DMS79 treated with DMSO at 0.1 percent for 48 hours (cell line): ENCODE data around the gene TTC23.
A peak's percentile ranks its signal among the peaks of the same experiment; 100 is the strongest.
"Not testable (repeated sequence)": the region's sequence is repeated elsewhere in the genome, so short reads cannot be mapped to it uniquely, and the experiment has no call there.

Experiments used
- DNase-seq: peaks from one replicate; lab custom pipeline; 2025; lab: John Stamatoyannopoulos, UW

Gene TTC23

DNA sequence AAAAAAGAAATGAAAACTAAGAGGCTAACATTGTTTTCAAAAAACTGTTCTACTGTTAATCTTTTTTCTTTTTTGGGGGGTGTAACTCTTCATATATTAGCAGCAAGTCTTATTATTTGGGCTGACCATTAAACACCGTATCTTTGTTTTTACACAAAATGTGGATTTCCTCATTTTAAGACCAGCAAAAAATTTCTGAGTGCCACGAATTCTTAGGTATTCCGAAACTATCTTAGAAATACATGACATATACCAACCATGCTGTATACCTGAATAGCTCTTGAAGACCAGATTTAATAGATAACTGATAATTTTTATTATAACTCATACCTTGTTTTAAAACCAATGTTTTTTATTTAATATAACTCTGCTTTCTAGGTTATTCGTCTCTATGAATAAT is 620 bp upstream of the TTC23 start:
- DNase-seq: no peak

DNA sequence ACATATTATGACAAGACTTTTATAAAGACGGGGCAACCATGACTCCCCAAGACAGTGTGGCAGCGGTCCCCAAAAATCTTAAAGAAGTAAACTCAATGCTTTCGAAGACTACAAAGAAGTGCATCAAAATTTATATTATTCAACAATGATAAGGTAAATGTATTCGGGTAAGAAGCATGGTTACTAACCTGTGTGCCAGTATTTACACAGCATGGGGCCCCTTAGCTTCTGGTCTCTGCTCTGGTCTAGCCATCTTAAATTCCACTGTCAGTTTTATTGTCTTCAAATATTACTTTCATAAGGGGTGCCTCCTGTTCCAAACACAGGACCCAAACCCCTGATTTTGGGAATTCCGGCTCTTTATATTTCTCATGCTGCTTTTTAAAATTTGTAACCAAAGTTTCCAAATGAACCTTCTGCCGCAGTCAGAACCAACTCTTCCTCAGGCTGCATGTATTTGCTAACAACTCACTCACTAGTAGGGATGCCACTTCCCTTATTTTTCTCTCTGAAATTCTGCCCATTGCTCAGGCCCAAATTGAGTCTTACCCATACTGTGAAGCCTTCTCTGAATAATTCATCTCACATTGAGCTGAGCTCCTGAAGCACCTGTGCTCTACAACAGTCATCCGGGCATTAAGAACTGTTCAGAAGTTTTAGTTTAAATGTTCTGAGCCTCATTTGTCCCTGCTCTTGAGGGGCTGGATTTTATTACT is 1.2 kb downstream of the TTC23 start:
- no peak for DNase-seq

DNA sequence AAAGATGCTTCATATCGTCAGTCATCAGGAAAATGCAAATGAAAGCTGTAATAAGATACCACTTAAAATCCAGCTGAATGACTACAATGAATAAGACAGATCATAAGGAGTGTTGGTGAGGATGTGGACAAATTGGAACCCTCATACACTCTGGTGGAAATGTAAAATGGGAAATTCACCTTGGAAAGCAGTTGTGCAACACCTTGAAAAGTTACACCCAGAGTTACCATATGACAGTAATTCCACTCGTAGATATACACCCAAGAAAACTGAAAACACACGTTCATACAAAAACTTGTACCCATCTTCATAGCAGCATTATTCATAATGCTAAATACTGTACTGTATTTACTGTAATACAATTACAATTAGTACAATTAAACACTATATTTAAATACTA is 2.3 kb downstream of the TTC23 start:
- no peak for DNase-seq

DNA sequence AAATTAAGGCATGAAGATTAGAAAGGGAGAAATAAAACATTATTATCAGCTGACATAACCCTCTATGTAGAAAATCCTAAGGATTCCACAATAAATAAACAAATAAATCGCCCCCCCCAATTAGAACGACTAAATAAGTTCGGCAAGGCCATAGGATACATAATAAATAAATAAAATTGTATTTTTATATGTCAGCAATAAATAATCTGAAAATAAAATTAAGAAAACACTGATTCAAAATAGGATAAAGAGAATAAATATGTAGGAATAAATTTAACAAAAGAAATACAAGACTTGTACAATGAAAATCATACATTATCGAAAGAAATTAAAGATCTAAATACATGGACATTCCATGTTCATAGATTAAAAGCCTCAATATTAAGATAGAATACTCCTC is 5.1 kb downstream of the TTC23 start:
- no peak for DNase-seq

DNA sequence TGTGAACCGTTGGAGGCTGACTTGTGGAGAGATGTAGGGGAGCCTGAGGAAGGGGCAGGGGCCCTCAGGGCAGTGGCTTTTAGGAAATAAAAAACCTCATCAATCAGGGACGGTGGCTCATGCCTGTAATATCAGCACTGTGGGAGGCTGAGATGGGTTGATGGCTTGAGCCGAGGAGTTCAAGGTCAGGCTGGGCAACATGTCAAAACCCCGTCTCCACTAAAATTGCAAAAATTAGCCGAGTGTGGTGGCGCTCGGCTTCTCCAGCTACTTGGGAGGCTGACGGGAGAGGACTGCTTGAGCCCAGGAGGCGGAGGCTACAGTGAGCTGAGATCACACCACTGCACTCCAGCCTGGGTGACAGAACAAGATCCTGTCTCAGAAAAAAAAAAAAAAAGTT is 7.6 kb downstream of the TTC23 start:
- no peak for DNase-seq

DNA sequence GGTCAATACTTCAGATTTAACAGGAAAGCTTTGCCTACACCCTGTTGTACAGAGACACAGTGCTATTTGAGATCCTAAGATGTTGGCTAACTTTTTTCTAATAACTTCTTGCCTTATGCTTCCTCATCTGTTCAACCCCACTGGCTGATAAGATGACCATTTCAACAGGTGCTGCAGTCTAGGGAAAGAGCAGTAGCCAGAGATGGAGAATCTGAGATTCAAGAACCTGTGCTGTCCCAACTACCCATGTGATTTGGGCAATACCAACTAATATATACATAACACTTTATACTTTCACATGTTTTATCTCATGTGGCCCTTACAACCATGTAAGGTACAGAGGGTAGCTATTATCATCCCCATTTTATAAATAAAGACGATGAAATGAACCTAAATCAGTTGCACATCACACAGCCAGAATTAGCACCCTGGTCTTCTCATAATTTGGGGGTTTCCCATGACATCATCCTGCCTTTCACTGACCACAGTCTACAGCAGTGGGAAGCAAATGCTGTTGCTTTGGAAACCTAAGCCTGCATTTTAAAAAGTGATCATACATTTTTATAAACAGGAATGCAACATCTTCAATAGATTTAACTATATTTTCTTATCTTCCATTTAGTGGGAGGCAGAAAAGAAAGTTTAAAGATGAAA is 9.7 kb downstream of the TTC23 start:
- no peak for DNase-seq

DNA sequence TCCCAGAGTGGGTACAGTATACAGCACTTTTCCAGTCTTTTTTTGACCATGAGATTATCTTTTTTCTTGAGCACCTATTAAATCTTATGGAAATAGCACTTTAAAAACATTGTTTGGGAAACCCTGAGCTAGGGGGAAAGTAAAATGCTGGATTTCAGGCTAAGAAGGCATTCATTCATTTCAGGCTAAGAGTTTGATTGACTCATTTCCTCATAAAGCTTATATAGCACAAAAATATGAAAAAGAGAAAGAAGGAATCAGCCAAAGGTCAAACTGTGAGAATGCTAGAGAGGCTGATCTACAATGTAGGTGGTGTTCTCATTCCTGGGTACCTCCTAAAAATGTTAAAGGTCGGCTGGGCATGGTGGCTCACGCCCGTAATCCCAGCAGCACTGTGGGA is 10.5 kb downstream of the TTC23 start:
- DNase-seq: no peak

DNA sequence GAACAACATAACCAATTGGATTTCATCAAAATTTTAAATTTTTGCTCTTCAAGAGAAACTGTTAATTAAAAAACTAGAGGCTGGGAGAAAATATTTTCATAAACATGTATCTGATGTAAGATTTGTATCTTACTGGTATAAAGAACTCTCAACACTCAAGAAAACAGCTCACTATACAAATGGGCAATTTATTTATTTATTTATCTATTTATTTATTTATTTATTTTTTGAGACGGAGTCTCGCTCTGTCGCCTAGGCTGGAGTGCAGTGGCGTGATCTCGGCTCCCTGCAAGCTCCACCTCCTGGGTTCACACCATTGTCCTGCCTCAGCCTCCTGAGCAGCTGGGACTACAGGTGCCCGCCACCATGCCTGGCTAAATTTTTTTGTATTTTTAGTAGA is 15.2 kb downstream of the TTC23 start:
- not testable (repeated sequence) for DNase-seq

DNA sequence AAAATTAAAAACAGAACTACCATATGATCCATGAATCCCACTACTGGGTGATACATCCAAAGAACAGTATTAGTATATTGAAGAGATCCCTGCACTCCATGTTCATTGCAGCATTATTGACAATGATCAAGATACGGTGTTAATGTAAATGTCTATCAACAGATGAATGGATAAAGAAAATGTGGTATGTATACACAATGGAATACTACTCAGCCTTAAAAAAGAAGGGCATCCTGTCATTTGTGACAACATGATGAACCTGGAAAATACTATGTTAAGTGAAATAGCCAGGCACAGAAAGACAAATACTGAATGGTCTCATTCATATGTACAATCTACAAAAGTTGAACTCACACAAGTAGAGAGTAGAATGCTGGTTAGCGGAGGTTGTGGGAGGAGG is 16.6 kb downstream of the TTC23 start:
- no peak for DNase-seq

DNA sequence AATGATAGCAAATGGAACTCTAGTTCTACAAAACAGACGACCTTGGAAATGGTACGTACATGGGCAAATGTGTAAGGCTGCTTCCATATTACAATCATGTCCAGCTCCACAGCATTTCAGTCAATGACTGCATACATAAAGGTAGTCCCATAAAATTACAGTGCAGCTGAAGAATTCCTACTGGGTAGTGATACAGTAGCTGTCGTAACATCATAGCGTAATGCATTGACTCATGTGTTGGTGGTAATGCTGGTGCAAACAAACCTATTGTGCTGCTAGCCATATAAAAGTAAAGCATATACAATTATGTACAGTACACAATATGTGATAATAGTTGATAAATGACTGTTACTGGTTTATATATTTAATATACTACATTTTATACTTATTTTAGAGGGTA is 18.5 kb downstream of the TTC23 start:
- no peak for DNase-seq

DNA sequence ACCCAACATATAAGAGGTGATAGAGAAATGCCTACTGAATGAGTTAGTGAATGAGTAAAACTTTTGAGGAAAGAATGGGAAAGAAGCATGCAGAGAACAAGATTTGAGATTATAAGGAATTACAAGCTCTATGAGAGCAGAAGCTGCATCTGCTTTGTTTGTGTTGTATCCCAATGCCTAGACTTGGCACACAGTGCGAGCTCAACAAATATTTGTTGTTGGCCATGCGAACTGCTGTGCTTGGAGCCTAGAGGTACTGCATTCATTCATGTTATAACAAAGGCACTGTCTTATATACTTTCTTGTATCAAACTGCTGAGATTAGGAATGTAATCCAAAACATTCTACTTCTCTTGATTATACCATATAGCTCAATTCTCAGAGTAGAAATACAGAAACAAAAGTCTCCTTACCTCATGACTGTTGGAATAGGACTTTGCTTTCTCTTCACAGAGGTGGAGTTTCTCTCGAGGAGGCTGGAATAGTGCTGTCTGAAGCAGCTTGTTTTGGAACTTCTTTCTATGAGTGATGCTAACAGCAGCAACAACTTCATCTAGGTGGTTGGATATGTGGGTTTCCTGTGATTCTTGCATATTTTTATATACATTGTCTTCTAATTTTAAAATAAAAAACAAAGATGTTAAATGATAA is 21.1 kb downstream of the TTC23 start:
- DNase-seq: no peak

DNA sequence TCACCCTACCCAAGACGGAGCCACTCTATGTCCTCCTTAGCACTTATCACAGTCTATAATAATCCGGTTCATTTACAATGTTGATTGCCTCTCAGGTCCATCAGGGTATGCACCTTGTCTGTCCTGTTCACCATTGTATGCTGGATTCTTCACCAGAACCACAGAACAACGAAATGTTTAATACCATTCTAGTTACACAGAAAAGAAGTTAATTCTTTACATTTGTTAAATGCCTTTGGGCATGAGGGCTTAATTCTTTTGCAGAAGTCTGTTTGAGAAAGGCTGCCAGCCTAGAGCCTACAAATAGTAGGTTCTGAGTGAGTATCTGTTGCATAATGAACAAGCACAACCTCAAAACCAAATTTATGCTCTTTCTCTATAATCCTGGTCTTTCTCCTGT is 22.6 kb downstream of the TTC23 start:
- DNase-seq: no peak

DNA sequence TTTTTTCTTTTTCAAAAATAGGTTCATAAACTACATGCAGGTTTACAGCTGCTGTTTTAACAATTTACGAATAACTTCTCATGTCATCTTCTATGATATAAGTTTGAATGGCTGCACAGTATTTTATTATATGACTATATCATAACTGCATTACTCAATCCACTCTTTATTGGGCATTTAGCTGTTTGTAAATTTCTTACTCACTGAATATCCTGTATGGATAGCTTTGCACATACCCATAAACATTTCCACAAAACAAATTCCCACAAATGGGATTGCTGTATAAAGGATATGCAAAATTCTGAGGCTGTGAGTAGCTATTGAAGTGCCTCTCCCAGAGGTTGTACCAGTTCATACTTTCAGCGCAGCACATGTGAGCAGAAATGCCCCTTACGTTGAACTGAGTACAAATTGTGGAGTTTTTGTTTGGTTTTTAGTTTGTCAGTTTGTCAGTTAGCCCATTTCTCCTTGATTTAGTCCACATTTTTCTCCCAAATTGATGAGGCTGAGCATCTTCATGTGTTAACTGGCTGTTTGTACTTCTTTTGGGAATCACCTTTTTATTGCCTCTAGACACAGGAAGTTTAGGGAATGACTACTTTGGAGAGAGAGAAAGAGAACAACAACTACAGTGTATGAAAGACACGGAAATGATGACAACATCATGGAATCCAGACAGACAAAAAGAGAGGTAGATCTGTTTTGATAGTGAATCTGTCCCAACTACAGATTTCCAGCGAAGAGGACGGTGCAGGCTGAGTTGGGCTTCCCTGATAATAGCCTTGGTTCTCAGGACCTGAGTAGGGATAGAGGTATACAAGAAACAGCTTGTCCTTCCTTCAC is 24.8 kb downstream of the TTC23 start:
- no peak for DNase-seq

DNA sequence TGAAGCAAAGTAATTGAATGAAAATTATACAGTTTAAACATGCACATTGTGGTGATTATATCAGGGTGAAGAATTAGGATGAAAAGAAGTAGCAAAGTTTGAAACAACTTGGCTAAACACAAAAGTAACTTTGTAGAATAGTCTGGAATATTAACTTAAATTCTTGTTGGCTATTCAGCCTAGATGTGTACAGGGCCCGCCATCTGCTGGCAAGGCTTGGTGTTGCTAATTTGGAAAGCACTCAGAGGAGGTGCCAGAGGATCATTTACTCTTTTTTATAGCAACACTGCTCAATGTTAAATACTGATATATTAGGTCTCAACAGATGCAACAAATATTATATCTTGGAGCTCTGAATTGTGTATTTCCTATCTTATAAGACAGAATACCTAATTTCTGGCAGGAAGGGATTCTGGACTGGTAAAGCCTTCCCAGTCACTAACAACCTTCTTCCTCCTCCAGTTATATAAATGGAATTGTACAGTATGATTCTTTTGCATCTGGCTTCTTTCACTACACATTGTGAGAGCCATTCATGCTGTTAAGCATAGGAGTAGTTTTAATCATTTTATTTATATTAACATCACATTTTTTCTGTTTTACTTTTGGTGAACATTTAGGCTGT is 36.1 kb downstream of the TTC23 start:
- DNase-seq: peak; percentile 8

DNA sequence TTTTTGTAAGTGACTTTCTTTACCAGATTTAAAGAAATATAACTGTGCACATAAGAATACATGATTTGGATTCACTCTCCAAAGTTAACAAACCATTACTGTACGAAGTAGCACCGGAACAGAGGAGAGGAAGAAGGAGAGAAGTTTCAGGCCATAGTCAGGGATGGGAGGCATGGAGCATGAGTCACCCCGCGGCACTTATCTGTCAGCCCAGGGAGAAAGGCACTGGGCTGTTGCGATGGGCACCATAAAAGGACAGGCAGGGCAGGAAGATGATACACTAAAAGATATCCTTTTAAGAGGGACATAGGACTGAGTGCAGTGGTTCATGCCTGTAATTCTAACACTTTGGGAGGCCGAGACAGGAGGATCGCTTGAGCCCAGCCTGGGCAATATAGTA is 37.0 kb downstream of the TTC23 start:
- no peak for DNase-seq

DNA sequence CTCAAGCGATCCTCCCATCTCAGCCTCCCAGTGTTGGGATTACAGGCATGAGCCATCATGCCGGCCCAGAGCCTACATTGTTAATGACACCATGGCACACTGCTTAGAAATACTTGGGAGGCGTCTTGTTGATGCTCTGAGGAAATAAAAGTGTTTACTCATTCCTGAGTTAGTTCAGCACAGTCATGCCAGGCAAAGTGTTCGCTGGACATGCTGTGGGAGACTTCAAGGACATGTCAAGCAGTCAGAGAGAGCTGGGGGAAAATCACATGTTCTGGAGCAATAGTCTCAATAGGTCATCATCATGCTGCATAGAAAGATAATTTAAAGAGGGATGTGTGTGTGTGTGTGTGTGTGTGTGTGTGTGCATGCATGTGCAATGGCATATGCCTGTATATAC is 37.5 kb downstream of the TTC23 start:
- DNase-seq: no peak

DNA sequence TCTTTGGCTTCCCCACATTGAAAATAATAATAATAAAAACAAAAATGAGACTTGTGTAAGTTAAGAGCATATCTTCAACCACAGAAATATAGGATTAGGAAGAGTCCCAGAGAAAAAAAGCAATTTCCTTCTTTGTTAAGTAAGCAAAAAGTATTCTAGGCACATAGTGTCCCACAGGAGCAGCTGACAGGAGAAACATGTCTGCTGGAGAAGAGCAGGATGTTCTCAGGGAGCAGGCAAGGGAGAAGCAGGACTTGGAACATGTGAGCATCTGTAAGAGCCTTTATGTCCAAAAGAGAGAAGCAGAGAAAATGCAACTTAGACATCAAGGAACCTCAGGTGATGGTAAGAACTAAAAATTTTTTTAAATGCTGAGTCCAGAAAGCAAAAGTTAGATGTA is 39.0 kb downstream of the TTC23 start:
- DNase-seq: no peak

DNA sequence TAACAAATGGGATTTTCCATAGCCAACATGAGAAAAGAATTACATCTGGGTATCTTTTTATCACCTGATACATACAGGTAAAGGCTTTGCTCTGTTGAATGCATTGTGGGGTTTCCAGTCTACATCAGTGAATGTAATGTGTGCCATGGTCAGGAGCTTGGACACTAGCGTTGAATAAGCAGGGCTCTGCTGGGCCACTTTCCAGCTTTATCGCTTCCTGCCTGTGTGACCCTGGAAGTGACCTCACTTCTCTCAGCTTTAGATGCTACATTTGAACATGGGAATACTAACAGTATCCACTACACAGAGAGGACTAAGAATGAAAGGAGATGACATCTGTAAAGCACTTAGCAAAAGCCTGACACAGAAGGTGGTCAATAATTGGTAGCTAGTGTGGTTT is 40.1 kb downstream of the TTC23 start:
- DNase-seq: no peak

DNA sequence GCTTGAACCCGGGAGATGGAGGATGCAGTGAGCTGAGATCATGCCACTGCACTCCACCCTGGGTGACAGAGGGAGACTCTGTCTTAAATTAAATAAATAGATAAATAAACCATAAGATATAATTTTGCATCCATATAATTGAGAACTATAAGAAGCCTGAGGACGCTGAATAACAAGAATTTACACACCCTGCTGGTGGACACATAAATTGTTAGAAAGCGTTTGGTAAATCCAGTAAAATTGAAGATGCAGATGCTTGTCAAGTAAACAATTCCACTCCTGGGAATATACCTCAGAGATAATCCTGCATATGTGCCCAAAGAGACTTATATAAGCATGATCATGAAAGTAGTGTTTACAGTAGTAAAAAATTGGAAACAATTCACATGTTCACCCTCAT is 41.7 kb downstream of the TTC23 start:
- DNase-seq: no peak

DNA sequence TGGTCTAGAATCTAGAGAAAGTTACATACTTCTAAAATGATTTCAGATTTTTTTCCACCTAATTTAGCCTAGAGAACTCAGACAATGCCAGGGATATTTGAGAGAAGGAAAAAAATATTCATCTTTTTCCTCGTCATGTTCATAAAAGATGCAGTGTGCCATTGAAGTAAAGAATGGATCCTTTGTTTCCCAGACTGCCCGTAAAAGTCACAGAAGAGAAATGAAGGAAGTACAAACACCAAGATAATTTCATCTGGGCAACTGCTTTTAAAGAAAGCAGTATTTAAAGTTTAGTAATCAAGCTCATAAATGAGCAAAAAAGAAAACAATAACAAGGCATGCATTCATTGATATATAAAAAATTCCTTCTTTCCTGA is 47.2 kb downstream of the TTC23 start:
- DNase-seq: no peak

DNA sequence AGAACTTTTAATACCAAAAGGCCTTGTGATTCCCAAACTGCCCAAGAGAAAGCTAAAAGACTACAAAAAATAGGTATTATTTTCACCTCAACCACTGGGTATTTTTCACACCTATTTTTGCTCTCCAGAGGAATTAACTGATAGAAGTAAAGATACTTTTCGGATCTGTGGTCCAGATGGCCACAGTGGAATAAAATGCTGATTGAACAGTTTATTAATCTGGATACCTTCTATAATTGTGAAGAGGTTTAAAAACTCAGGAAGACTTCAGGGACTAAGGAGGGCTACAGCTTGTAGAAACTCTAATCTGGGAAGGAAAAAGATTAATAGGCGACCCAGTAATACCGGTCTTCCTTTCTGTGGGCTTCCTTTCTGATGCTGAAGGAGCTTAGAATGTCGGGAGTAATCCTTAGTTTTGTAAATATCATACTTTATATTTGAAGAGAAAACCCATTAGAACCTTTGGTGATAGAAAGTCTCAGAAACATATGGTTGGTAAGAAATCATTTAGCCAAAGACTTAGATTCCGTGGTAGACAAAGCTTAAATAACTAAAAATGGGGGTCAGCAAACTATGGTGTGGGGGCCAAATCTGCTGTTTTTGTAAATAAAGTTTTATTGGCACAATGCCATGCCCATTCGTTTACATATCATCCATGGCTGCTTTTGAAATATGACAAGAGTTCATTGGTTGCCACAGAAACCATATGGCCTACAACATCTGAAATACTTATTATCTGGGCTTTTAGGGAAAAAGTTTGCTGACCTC is 47.8 kb downstream of the TTC23 start:
- DNase-seq: no peak

DNA sequence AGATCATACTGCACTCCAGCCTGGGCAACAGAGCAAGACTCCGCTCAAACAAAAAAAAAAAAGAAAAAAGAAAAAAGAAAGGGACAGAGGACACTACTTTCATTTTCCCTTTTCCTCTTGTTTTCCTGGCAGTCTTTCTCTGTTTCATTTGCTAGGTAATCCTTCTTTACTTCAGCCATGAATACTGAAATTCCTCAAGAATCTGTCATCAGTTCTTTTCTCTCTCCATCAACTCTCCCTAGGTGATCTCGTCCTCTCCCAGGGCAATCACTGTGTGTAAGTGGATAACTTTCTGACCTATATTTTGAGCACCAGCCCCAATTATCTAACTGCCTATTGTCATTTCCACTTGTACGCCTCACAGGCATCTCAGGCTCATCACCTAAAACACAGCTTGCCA is 51.5 kb downstream of the TTC23 start:
- DNase-seq: no peak
